Tibial nerve (tissue), 4 donors: Measurements from ENCODE around the gene DCTPP1.

Experiments used
- CTCF ChIP-seq, 5 experiments: fragments of 200-600 bp in 3 of 5; fragments of 450-650 bp in 2 of 5; sonication (generic) in 3 of 5; IDR thresholded peaks; one replicate each; pipeline ENCODE4 v1.5.1; 2016 to 2019; ENCODE audit warnings: antibody characterized with exemption in 5 of 5, mild to moderate bottlenecking in 3 of 5, moderate library complexity in 2 of 5
- EP300 ChIP-seq, 2 donors: sonication (generic); formaldehyde crosslinking; IDR thresholded peaks; one replicate each; pipeline ENCODE4 v1.6.1; 2017; ENCODE audit warnings: antibody characterized with exemption in 2 of 2, mild to moderate bottlenecking in 1 of 2
- POLR2A ChIP-seq, 2 donors: fragments of 450-650 bp; IDR thresholded peaks; one replicate each; pipeline ENCODE4 v1.6.1; 2017; ENCODE audit warnings: antibody characterized with exemption in 2 of 2, mild to moderate bottlenecking in 2 of 2, moderate library complexity in 2 of 2

- TF ChIP-seq POLR2A (IDR thresholded peaks at IDR 0.05) = no peak
- no peak for TF ChIP-seq CTCF (IDR thresholded peaks at IDR 0.05)
- no peak for TF ChIP-seq EP300 (IDR thresholded peaks at IDR 0.05)
Observed at GRCh38 chr16:30416624-30417528, 13.0 kb downstream of the DCTPP1 start.
